HTERT RPE-1 (cell line): ENCODE data around the gene DRC7.
"Not testable (repeated sequence)": the region's sequence is repeated elsewhere in the genome, so short reads cannot be mapped to it uniquely, and the experiment has no call there.

ENCODE experiments used
- in situ Hi-C: fragments of 300-500 bp; cut with MboI; formaldehyde crosslinking; loops from 4 replicates; pipeline ENCODE4 v1.14.3; 2020; ENCODE audit warnings: low sequenced_read_pairs

DRC7 gene

GRCh38 chr16:57732714-57733113 lies 38.1 kb downstream of the DRC7 start:
- in situ Hi-C loops: no loop called here

DNA sequence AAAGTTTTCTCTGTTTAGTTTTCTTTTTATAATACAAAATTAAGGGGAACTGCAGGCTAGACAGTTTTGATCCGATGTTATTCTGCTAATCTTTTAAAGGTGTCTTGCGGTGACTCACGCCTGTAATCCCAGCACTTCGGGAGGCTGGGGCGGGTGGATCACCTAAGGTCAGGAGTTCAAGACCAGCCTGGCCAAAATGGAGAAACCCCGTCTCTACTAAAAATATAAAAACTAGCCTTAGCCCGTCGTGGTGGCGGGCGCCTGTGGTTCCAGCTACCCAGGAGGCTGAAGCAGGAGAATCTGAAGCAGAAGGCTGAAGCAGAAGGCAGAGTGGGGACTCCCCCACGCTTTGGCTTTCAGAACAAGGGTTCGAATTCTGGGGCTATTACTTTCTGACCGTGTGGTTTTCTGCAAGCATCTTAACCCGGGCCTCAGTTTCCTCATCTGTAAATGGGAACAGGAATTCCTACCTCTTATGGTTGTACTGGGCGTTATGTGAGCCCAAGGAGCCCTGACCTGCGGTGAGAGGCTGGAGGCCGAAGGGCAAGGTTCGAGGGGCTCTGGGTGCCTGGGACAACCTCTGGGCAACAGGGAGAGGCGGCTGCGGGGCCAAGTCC lies 39.8 kb downstream of the DRC7 start:
- in situ Hi-C loops: no loop called here

GRCh38 chr16:57734925-57735754 lies 40.5 kb downstream of the DRC7 start:
- in situ Hi-C loops: no loop called here

- in situ Hi-C loops: no loop called here
Measured at GRCh38 chr16:57735755-57736418, 41.3 kb downstream of the DRC7 start, which contains the start of gene KATNB1. Gene KATNB1 (plus strand): TSS chr16:57735770. CDS start chr16:57737244, 1,474 bp downstream.

GRCh38 chr16:57736419-57737351 lies 42.1 kb downstream of the DRC7 start:
- in situ Hi-C loops: no loop called here

DNA sequence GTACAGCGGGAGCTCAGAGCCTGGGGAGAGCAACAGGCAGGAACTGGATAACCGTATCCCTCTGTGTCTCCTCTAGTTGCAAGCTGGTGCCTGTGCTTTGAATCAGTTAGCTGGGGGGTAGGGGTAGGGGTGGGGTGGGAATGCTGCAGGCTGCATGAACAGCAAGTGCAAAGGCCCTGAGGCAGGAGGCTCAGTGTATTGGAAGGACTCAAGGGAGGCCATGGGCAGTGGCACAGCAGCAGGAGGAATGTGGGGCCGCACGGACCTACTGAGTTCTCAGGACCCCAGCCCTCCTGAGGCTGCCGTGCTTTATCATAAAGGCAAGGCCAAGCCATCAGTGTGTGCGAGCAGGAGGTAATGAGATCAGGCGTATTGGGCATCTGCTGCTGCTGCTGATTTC lies 44.2 kb downstream of the DRC7 start:
- in situ Hi-C loops: no loop called here

GRCh38 chr16:57739756-57740422 lies 45.3 kb downstream of the DRC7 start:
- in situ Hi-C loops: no loop called here

DNA sequence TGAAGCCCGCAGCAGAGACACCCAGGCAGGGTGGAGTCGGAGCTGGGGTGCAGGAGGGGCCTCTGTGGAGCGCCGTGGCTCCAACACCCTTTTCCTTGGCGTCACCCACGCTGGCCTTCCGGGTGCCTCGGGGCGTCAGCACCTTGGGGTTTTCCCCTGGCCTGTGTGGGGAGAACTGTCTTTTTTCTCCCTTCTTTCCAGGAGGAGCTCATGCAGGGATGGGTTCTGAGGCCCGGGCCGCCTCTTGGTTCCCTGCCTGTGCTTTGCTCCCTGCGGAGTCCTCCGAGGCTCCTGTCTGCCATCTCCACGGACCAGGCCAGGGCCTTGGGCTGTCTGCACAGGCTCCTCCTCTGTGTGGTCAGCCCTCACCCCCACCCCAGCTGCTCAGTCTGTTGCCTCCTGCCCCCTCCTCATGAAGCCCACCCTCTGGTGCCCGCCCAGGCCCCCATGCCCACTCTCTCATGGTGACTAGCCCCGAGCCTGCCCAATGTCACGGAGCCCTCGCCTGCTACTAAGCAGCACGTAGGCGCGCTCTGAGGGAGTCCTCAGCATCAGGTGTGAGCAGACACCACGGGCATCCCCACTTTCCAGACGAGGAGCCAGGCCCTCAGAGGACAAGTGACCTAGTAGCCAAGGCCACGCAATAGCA lies 45.9 kb downstream of the DRC7 start:
- in situ Hi-C loops: no loop called here

DNA sequence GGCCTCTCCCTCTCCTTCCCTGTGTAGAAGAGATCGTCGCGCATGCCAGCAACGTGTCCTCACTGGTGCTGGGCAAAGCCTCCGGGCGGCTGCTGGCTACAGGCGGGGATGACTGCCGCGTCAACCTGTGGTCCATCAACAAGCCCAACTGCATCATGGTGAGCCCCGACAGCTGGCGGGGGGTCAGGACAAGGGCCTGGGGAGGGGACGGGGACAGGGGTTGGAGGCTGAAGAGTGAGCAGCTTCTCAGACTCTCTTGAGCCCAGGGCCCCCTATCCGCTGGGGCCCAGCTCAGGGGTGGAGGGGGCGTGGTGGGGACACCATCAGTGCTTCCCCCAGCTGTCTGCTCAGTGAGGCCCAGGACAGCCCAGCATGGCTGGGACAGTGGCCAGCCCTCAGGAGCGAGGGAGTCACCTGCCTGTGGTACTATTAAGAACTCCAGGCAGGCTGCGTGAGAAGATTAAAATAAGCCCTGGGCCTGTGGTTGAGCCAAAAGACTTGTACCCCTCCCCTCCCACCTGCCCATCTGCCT lies 47.1 kb downstream of the DRC7 start:
- in situ Hi-C loops: no loop called here

GRCh38 chr16:57742543-57742942 lies 47.9 kb downstream of the DRC7 start:
- in situ Hi-C loops: no loop called here

GRCh38 chr16:57743458-57743857 lies 48.9 kb downstream of the DRC7 start:
- in situ Hi-C loops: no loop called here

- in situ Hi-C loops: no loop called here
Measured at GRCh38 chr16:57743886-57744641, 49.5 kb downstream of the DRC7 start.

GRCh38 chr16:57744642-57744903 lies 50.0 kb downstream of the DRC7 start:
- in situ Hi-C loops: no loop called here

DNA sequence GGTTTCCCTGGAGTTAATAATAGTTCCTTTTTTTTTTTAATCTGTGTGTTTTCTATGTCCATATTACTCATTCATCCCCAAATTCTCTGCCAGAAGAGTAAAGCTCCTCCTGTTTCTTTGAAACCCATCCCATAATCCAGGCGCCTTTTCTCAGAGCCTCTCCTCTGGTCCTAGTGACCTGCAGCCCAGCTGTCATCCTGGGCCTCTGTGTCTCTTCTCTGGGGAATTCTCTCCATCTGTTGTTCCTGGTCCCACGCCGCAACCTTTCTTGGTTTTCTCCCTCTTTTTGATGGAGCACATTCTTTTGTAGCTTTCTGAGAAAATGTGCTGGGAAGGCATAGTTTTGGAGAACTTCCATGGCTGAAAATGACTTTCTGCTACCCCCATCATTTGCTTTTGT lies 51.2 kb downstream of the DRC7 start:
- in situ Hi-C loops: no loop called here

DNA sequence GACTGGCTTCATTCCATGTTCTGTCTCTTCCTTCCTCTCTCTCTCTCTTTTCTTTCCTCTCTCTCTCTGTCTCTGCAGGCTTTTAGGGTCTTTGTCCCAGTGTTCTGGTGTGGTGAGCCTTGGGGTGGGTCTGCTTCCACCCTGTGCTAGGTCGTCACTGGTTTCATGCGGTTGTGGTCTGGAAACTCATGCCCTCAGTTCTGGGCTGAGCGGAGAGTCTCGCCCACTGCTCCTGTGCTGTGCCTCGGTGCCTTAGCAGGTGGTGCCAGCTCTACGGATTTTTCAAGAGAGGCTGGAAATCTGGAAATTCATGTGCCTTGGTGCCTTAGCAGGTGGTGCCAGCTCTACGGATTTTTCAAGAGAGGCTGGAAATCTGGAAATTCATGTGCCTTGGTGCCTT lies 51.7 kb downstream of the DRC7 start:
- in situ Hi-C loops: not testable (repeated sequence)

- in situ Hi-C loops: no loop called here
Measured at GRCh38 chr16:57747091-57747490, 52.5 kb downstream of the DRC7 start.

GRCh38 chr16:57747496-57747895 lies 52.9 kb downstream of the DRC7 start:
- in situ Hi-C loops: no loop called here

- in situ Hi-C loops: no loop called here
Measured at GRCh38 chr16:57747996-57748395, 53.4 kb downstream of the DRC7 start.

GRCh38 chr16:57748596-57748995 lies 54.0 kb downstream of the DRC7 start:
- in situ Hi-C loops: no loop called here
